Fibroblast of gingiva (primary cell): ENCODE data around the gene COL18A1.

ENCODE experiments used
- DNase-seq: peaks from one replicate; pipeline ENCODE4 v3.0.0-alpha.2; 2011; ENCODE audit warnings: low read depth

COL18A1 gene

GRCh38 chr21:45455674-45456583 lies 51.0 kb downstream of the COL18A1 start:
- no peak for DNase-seq

GRCh38 chr21:45456584-45457160 lies 51.7 kb downstream of the COL18A1 start:
- no peak for DNase-seq

GRCh38 chr21:45457161-45457831 lies 52.3 kb downstream of the COL18A1 start:
- no peak for DNase-seq

GRCh38 chr21:45457832-45458172 lies 52.8 kb downstream of the COL18A1 start:
- no peak for DNase-seq

- no peak for DNase-seq
Measured at GRCh38 chr21:45458281-45459170, 53.6 kb downstream of the COL18A1 start.

GRCh38 chr21:45459171-45460010 lies 54.4 kb downstream of the COL18A1 start:
- no peak for DNase-seq

- no peak for DNase-seq
Measured at GRCh38 chr21:45460011-45460565, 55.1 kb downstream of the COL18A1 start.

GRCh38 chr21:45460611-45461368 lies 55.8 kb downstream of the COL18A1 start:
- DNase-seq: peak; percentile 40

GRCh38 chr21:45461369-45461750 lies 56.4 kb downstream of the COL18A1 start:
- no peak for DNase-seq

- no peak for DNase-seq
Measured at GRCh38 chr21:45461806-45462341, 56.9 kb downstream of the COL18A1 start.

GRCh38 chr21:45463871-45464270 lies 58.9 kb downstream of the COL18A1 start:
- DNase-seq: no peak

- no peak for DNase-seq
Measured at GRCh38 chr21:45464309-45464708, 59.3 kb downstream of the COL18A1 start.

- DNase-seq: no peak
Measured at GRCh38 chr21:45465105-45465504, 60.1 kb downstream of the COL18A1 start.

- DNase-seq: no peak
Measured at GRCh38 chr21:45465611-45466329, 60.8 kb downstream of the COL18A1 start.

- DNase-seq: no peak
Measured at GRCh38 chr21:45466330-45467220, 61.6 kb downstream of the COL18A1 start.

- no peak for DNase-seq
Measured at GRCh38 chr21:45467221-45467779, 62.3 kb downstream of the COL18A1 start.

GRCh38 chr21:45468051-45468970 lies 63.3 kb downstream of the COL18A1 start:
- DNase-seq: no peak
